Measurements from ENCODE around the gene NLN.
"Not testable (repeated sequence)": the region's sequence is repeated elsewhere in the genome, so short reads cannot be mapped to it uniquely, and the experiment has no call there.

The NLN gene

DNA sequence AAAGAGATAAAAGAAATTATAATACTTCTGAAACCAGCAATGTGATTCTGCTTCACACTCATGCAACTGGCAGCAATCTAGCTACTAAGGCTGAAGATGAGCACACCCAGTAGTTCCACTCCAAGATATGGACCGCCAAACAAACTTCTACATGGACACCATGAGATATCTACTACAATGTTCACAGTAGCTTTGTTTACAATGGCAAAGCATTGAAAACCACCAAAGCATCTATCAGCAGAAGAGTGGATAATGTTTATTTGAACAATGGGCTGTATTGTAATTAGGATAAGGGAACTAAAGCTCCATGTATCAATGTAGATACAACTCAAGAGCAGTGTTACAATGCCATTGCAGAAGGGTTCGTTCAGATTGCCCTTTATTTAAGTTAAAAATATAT lies 113.2 kb downstream of the NLN start:
- DNase-seq, result no peak

DNA sequence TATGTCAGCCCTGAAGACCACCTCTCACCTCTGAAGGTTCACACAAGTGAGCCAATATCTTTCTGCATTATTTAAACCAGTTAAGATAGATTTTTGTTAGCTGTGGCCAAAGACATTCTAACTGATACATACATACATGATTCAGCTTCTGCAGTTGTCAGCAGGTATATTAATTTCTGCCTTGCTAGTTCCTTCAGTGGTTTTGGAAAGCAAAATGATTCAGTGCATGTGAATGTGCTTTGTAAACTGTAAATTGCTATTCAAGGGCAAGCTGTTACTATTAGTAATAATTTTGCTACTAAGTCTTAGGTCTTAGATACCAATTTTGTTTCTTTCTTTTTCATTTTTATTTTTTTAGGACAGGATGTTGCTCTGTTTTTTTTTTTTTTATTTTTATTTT lies 115.1 kb downstream of the NLN start:
- no peak for DNase-seq

DNA sequence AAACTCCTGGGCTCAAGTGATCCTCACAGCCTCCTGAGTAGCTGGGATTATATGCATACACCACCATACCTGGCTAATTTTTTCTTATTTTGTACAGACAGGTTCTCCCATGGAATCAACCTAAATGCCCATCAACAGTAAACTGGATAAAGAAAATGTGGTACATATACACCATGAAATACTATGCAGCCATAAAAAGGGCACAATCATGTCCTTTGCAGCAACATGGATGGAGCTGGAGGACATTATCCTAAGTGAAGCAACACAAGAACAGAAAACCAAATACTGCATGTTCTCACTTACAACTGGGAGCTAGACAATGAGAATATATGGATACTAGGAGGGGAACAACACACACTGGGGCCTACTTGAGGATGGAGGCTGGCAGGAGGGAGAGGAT lies 117.2 kb downstream of the NLN start:
- DNase-seq, result not testable (repeated sequence)

DNA sequence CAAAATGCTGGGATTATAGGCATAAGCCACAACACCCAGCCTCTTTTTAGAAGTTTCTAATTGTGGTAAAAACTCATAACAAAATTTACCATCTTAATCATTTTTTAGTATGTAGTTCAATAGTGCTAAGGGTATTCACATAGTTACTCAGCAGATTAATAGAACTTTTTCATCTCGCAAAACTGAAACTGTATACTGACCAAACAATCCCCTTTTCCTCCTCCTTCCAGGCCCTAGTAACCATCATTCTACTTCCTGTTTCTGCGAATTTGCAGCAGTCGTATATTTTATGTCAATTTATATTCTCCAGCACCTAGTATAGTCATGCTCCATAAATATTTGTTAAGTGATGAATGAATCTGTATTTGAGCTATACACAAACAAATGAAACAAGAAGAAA lies 118.1 kb downstream of the NLN start:
- no peak for DNase-seq

DNA sequence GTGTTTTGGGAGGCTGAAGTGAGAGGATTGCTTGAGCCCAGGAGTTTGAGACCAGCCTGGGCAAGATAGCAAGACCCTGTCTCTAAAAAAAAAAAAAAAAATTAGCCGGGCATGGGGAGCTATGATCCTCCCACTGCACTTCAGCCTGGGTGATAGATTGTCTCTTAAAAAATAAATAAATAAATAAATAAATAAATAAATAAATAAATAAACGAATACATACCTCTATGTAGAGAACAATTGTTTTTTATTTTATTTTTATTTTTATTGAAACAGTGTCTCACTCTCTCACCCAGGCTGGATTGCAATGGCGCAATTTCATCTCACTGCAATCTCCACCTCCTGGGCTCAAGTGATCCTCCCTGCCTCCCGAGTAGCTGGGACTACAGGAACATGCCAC lies 122.8 kb downstream of the NLN start:
- not testable (repeated sequence) for DNase-seq

DNA sequence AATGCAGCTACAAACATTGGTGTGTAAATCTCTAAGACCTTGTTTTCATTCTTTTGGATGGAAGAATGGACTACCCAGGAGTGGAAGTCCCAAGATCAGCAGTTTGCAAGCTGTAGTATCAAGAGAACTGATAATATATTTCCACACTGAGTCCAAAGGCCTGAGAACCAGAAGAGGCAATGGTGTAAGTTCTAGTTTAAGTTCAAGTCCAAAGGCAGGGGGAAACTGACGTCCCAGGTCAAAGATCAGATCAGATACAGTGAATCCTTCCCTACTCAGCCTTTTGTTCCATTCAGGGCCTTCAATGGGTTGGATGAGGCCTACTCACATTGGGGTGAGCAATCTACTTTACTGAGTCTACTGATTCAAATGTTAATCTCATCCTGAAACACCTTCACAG lies 124.1 kb downstream of the NLN start:
- DNase-seq, result no peak

DNA sequence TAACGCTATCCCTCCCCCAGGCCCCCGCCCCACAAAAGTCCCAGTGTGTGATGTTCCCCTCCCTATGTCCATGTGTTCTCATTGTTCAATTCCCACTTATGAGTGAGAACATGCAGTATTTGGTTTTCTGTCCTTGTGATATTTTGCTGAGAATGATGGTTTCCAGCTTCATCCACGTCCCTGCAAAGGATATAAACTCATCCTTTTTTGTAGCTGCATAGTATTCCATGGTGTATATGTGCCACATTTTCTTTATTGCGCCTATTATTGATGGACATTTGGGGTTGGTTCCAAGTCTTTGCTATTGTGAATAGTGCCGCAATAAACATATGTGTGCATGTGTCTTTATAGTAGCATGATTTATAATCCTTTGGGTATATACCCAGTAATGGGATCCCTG lies 125.0 kb downstream of the NLN start:
- DNase-seq, result not testable (repeated sequence)

DNA sequence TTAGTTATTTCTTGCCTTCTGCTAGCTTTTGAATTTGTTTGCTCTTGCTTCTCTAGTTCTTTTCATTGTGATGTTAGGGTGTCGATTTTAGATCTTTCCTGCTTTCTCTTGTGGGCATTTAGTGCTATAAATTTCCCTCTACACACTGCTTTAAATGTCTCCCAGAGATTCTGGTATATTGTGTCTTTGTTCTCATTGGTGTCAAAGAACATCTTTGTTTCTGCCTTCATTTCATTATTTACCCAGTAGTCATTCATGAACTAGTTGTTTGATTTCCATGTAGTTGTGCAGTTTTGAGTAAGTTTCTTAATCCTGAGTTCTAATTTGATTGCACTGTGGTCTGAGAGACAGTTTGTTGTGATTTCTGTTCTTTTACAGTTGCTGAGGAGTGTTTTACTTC lies 127.9 kb downstream of the NLN start:
- not testable (repeated sequence) for DNase-seq

DNA sequence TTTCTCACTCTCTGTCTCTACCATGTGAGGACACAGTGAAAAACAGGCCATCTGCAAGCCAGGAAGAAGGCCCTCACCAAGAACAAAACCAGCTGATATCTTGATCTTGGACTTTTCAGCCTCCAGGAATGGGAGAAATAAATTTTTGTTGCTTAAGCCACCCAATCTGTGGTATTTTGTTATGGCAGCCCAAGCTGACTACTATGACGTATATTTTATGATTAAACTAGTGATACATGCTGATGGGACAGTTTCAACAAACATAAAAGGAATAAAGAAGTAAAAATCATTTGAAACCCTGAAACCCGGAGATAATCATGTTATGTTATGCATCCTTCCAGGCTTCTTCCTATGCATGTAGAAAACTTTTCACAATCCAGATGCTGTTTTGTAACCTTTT lies 132.9 kb downstream of the NLN start:
- DNase-seq, result no peak

DNA sequence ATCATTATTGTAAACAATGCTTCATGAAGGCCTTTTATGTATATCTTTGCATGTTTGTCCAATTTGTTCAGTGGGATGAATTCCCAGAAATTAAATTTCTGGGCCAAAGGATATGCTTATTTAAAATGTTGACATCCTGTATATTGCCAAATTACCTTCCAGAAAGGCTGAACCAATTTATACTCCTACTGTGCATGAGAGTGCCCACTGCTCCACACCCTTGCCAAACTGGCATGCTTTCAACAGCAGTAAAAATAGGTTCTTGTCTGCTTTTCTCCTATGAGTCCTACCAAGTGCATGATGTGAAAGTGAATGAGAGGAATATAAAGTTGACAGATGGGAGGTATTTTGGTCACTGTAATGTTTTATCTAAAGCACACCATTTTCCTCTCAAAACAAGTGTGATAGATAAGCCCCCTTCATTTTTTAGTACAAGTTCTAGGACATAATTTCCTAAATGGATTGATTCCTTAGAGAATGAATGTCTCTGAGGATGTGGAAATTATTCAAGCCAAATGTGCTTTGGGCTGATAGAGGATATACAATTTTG lies 133.8 kb downstream of the NLN start:
- no peak for DNase-seq

DNA sequence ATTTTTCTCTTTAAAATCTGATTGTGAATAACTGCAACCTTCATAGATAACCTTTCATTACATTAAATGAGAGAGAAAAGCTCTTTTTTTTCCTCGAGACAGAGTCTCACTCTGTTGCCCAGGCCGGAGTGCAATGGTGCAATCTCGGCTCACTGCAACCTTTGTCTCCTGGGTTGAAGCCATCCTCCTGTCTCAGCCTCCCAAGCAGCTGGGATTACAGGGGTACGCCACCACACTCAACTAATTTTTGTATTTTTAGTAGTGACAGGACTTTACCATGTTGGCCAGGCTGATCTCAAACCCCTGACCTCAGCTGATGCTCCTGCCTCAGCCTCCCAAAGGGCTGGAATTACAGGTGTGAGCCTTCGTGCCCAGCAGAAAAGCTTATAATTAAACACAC lies 134.5 kb downstream of the NLN start:
- DNase-seq, result no peak

DNA sequence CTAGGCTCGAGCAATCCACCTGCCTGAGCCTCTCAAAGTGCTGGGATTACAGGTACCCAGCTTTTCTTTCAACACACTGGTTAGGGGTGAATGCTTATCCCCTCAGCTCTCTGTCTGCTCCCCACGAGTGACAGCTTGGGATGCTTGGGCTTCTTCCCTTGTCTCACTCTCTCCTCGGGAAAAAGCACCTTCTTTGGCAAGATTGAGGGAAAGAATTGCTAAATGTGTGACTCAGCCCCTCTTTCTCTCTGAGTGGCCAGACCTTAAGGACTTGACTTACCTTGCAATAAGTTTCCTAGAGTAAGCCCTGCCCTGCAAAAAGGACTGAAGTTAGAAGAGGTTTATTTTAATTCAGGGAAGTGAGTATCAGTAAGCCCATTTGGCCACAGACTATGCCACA lies 136.3 kb downstream of the NLN start:
- no peak for DNase-seq

DNA sequence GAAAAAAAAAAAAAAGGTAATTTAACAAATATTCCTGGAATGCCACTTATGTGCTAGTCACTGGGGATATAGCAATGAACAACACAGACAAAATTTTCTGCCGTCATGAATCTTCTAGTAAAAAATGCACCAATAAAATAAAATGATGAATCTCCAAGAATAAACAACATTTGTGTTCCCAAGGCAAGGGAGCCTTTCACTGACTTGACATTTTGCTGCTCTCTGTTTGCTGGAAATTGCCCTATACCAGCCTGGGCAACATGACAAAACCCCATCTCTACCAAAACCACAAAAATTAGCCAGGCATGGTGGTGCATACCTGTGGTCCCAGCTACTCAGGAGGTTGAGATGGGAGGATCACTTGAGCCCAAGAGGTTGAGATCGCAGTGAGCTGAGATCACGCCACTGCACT lies 139.8 kb downstream of the NLN start:
- DNase-seq, result no peak

DNA sequence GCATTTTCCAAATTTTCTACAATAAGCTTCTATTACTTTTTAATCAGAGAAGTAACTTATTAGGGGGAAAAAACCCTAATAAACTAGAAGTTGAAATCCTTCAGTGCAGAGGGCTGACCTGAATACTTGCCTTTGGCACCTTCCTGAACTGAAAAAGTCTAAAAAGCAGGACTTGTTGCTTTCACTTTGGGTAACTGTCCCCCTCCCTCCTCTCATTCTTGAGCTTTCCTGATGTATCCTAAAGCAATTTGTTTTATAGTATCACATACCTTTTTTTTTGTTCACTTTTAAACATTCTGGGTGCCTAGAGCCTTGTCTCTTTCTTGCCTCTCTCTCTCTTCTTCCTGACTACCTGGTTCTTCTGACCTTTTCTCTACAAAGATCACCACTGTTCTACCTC lies 140.4 kb downstream of the NLN start:
- no peak for DNase-seq

DNA sequence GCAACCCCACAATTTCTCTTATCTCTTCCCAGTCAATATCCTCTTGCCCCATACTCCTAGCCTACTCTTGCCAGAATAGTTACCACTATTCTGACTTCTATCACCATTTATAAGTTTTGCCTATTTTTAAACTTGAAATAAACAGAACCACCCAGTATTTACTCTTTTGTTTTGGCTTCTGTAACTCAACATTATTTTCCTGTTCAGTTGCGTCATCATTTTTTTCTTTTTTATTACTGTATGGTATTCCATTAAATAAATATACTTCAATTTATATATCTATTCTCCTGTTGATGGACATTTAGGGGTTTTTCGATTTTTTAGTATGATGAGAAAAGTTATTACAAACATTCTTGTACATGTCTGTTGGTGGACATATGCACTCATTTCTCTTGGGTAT lies 141.7 kb downstream of the NLN start:
- no peak for DNase-seq

DNA sequence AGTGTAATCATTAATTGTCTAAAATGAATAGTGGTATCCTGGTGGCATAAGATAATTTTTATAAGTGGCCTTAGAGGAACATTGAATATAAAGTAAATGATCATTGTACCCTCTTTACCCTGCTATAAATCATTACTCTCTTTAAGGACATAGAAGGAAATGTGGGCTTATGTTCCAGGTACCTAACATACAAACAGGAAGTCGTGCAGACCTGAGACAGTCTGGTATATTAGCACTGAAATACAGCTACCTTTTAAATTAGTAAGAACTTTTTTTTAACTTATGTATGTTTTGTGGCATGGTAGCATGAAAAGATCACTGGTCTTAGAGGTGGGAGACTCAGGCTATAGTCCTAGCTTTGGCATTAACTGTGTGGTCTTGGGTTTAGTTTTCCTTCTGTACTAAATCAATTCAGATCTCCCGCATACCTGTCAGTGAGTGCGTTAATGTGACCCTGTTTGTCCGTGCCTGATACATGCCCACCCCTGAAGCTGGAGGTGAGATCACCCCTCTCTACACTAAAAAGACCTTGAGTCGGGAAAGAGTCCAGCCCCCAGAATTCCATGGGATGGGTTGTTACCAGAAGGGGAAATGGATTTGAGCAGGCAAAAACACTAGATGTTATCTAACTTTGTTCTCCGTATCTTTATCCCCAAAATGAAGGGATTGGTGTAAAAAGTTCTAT lies 145.0 kb downstream of the NLN start:
- no peak for DNase-seq

DNA sequence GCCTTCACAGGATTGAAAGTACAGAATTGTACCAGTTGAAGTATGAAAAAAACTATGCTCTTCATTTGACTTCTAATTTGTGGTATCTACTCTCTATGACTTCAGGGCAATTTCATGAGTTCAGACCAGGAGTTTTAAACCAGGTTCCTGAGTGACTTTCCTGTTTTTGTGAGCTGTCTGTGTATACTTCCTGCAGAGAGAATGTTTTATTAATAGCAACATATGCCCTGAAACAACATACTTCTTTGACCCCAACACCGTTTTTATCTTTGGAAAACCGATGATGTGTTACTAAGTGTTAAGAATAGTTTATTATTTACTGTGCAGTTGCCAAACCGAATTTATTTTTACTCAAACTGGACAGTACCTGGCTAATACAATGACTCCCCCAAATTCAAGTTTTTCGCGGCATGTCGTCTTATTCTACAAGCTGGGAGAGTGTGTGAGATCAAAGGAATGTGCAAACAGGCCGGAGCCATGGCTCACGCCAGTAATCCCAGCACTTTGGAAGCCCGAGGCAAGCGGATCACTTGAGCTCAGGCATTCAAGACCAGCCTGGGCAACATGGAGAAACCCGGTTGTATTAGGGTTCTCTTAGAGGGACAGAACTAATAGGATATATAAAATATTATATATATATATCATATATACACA lies 145.7 kb downstream of the NLN start:
- DNase-seq, result no peak

DNA sequence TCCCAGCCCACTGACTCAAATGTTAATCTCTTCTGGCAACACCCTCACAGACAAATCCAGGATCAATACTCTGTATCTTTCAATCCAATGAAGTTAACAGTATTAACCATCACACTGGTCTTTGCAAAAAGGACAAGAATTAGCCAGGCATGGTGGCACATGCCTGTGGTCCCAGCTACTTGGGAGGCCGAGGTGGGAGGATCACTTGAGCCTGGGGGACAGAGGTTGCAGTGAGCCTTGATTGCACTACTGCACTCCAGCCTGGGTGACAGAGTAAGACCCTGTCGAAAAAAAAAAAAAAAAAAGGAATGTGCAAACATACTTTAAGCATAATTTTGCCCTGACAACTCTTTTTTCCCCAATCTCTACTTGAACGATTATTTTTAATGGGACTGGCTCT lies 146.5 kb downstream of the NLN start:
- no peak for DNase-seq

DNA sequence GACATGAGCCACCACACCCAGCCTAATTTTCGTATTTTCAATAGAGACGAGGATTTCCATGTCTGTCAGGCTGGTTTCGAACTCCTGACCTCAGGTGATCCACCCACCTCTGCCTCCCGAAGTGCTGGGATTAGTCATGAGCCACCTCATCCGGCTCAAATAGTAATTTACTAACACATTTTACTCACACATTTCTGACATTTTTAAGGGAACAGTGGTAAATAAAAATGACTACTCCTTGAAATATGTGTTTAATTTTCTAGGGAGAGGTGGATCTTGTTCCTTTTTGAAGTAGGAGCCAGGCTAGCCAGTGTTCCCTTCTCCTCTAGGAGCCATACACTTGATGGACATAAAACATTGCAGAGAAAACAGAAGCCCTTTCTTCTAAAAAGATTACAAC lies 149.2 kb downstream of the NLN start:
- no peak for DNase-seq

DNA sequence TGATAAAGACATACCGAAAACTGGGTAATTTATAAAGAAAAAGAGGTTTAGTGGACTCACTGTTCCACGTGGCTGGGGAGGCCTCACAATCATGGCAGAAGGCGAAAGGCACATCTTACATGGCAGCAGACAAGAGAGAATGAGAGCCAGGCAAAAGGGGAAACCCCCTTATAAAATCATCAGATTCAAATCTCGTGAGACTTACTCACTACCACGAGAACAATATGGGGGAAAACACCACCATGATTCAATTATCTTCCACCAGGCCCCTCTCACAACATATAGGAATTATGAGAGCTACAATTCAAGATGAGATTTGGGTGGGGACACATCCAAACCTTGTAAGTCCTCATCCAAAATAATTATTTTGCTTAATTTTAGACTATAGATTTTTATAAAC lies 149.8 kb downstream of the NLN start:
- not testable (repeated sequence) for DNase-seq

DNA sequence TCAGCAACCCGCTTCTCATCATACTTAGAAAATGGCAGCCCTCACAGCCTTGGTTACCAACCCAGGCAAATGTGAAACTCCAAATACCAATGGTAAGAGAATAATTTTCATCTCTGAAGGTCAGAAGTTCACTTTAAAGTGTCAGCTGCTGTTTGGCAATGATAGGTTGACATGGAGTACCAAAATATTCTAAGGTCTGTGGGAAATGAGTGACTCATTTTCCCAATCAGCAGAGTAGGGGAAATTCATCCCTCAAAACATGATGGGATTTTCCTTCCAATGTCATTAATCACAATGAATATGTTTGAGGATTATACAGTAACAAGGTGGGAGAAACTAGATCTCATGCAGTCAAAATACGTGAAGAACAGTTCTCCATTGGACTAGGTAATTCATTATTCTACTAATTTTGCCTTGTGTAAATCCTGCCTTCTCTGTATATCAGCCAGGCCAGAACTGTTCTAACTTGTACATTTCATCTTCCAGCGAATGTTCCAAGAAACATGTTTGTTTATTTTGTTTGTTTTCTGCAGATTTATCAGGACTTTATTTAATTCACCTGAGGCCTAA lies 151.3 kb downstream of the NLN start:
- no peak for DNase-seq

DNA sequence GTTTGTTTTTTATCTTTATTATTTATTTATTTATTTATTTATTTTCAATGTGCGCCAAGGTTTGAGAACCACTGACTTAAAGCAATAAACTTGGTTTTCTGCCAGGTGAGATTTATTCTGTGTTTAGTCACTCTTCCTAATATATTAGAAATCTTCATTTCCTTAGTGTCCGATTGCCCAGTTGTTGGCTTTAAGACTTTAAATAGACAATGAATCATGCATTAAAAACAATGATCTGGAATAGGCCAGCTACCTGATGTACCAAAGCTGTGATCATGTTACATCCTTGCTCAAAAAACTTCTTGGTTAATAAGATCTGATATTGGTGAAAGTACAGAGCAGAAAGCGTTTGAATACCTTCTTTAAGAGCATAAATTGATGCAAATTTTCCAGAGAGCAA lies 152.2 kb downstream of the NLN start:
- DNase-seq, result no peak

DNA sequence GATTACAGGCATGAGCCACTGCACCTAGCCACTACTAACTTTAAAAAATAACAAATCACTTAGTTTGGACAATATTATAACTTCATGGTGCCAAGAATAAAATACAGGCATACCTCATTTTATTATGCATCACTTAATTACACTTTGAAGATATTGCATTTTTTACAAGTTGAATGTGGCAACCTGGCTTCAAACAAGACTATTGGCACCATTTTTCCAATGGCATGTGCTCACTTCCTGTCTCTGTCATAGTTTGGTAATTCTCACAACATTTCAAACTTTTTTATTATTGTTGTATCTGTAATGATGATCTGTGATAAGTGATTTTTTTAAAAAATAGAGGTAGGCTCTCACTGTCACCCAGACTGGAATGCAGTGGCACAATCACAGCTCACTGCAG lies 154.5 kb downstream of the NLN start:
- DNase-seq, result no peak

DNA sequence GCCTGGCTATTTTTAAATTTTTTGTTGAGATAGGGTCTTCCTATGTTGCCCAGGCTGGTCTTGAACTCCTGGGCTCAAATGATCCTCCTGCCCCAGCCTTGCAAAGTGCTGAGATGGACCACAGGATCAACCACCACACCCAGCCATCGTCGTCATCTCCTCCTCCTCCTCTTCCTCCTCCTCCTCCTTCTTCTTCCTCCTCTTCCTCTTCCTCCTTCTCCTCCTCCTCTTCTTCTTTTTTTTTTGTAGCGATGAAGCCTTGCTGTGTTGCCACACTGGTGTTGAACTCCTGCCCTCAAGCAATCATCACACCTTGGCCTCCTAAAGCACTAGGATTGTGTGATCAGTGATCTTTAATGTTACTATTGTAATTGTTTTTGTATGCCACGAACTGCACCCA lies 155.0 kb downstream of the NLN start:
- no peak for DNase-seq

Measured in stimulated activated CD4-positive, alpha-beta T cell treated with anti-CD3 and anti-CD28 coated beads, Interleukin-4, amount 100 ng/mL, for 24 hours (primary cell).